Transverse colon (tissue), 3 donors: ENCODE data around the gene HECW1.

Experiments used
- EP300 ChIP-seq: sonication (generic); formaldehyde crosslinking; IDR thresholded peaks from one replicate; pipeline ENCODE4 v1.6.1; 2017; ENCODE audit warnings: antibody characterized with exemption, low read depth
- POLR2A ChIP-seq: fragments of 450-650 bp; IDR thresholded peaks from one replicate; pipeline ENCODE4 v1.6.1; 2016; ENCODE audit warnings: antibody characterized with exemption, mild to moderate bottlenecking, moderate library complexity
- TF ChIP-seq, protein P1 (sequence below), 5 experiments: fragments of 200-600 bp in 3 of 5; fragments of 450-650 bp in 2 of 5; sonication (generic) in 3 of 5; IDR thresholded peaks; 1 replicate in 2 of 5; 2 replicates in 3 of 5; pipeline ENCODE4 v1.5.1; 2016 to 2017; ENCODE audit warnings: antibody characterized with exemption in 5 of 5, inconsistent platforms in 3 of 5, mild to moderate bottlenecking in 2 of 5, moderate library complexity in 1 of 5

DNA sequence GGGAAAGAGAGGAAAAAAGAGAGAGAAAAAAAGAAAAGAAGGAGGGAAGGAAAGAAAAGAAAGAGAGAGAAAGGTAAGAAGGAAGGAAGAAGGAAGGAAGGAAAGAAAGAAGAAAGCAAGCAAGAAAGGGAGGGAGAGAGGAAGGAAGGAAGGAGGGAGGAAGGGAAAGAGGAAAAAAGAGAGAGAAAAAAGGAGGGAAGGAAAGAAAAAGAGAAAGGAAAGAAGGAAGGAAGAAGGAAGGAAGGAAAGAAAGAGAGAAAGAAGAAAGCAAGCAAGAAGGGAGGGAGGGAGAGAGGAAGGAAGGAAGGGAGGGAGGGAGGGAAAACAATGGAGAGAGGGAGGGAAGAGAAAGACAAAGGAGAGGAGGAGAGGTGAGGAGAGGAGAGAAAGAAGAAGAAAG lies 135.3 kb downstream of the HECW1 start:
- TF ChIP-seq POLR2A (no peak), EP300 (no peak)
- TF ChIP-seq, protein P1, sequence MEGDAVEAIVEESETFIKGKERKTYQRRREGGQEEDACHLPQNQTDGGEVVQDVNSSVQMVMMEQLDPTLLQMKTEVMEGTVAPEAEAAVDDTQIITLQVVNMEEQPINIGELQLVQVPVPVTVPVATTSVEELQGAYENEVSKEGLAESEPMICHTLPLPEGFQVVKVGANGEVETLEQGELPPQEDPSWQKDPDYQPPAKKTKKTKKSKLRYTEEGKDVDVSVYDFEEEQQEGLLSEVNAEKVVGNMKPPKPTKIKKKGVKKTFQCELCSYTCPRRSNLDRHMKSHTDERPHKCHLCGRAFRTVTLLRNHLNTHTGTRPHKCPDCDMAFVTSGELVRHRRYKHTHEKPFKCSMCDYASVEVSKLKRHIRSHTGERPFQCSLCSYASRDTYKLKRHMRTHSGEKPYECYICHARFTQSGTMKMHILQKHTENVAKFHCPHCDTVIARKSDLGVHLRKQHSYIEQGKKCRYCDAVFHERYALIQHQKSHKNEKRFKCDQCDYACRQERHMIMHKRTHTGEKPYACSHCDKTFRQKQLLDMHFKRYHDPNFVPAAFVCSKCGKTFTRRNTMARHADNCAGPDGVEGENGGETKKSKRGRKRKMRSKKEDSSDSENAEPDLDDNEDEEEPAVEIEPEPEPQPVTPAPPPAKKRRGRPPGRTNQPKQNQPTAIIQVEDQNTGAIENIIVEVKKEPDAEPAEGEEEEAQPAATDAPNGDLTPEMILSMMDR (IDR thresholded peaks at IDR 0.05): no peak
